Astrocyte (in vitro differentiated cells and primary cell): Measurements from ENCODE around the gene NPPA.

Source experiments
- EZH2 ChIP-seq: IDR thresholded peaks from 2 replicates; pipeline ENCODE4 v1.6.1; 2012; ENCODE audit warnings: mild to moderate bottlenecking, low read length, inconsistent platforms; ENCODE audit not compliant: insufficient read depth
- TF ChIP-seq, protein P1 (sequence below): IDR thresholded peaks from 2 replicates; pipeline ENCODE4 v1.5.1; 2011; ENCODE audit warnings: low read depth, mild to moderate bottlenecking, inconsistent platforms, low read length, moderate library complexity; ENCODE audit not compliant: insufficient read depth

DNA sequence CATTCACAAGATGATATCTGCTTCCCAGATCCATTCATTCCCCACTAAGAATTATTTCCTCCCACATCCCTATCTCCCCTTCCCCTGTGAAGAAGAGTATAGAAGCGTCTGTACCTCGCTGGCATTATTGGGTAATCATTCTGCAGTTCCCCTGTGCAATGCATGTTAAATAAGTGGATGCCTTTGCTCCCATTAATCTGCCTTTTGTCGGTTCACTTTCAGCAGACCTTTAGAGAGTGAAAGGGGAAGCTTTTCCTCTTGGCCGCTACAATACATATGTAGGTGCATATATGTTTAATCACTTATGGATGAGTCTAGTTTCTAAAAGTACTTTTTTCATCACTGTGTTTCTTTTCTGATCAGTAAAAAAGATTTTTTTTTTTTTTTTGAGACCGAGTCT, 34.6 kb downstream of the NPPA start:
- TF ChIP-seq, protein P1, sequence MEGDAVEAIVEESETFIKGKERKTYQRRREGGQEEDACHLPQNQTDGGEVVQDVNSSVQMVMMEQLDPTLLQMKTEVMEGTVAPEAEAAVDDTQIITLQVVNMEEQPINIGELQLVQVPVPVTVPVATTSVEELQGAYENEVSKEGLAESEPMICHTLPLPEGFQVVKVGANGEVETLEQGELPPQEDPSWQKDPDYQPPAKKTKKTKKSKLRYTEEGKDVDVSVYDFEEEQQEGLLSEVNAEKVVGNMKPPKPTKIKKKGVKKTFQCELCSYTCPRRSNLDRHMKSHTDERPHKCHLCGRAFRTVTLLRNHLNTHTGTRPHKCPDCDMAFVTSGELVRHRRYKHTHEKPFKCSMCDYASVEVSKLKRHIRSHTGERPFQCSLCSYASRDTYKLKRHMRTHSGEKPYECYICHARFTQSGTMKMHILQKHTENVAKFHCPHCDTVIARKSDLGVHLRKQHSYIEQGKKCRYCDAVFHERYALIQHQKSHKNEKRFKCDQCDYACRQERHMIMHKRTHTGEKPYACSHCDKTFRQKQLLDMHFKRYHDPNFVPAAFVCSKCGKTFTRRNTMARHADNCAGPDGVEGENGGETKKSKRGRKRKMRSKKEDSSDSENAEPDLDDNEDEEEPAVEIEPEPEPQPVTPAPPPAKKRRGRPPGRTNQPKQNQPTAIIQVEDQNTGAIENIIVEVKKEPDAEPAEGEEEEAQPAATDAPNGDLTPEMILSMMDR, result no peak
- no peak for TF ChIP-seq EZH2
